Esophagus squamous epithelium (tissue), 5 donors: ENCODE measurements around the gene KSR1. TPM values are rescaled to one million over a fixed set of nuclear protein-coding genes. Genes with fewer than 3 reads are reported as not detected.

ENCODE experiments used
- DNase-seq: peaks from one replicate; lab custom pipeline; 2025; lab: John Stamatoyannopoulos, UW
- H3K27ac ChIP-seq, 4 donors: fragments of 200-600 bp; sonication (generic); one replicate each; pipeline ENCODE4 v1.5.1; 2016 to 2019; ENCODE audit warnings: mild to moderate bottlenecking in 1 of 4
- H3K27me3 ChIP-seq, 4 donors: fragments of 200-600 bp; sonication (generic); 1 replicate in 3 of 4; 2 replicates in 1 of 4; pipeline versions ENCODE4 v1.5.1 to v1.6.0; 2017 to 2021; ENCODE audit warnings: antibody characterized with exemption in 1 of 4
- H3K36me3 ChIP-seq, 3 donors: fragments of 200-600 bp; sonication (generic); one replicate each; pipeline ENCODE4 v1.5.1; 2016 to 2019
- H3K4me1 ChIP-seq, 3 donors: fragments of 200-600 bp; sonication (generic); one replicate each; pipeline ENCODE4 v1.5.1; 2017 to 2019
- H3K4me3 ChIP-seq, 4 donors: fragments of 200-600 bp; sonication (generic); 1 replicate in 3 of 4; 2 replicates in 1 of 4; pipeline ENCODE4 v1.5.1; 2016 to 2019; ENCODE audit warnings: mild to moderate bottlenecking in 2 of 4, moderate library complexity in 1 of 4
- H3K9me3 ChIP-seq, 3 donors: fragments of 200-600 bp; sonication (generic); one replicate each; pipeline ENCODE4 v1.5.1; 2016 to 2019
- CTCF ChIP-seq, 6 experiments: fragments of 450-650 bp in 4 of 6; fragments of 200-600 bp in 2 of 6; sonication (generic) in 2 of 6; IDR thresholded peaks; one replicate each; pipeline ENCODE4 v1.5.1; 2016 to 2019; ENCODE audit warnings: antibody characterized with exemption in 6 of 6, mild to moderate bottlenecking in 4 of 6, moderate library complexity in 4 of 6
- POLR2A ChIP-seq, 4 donors: fragments of 450-650 bp; IDR thresholded peaks; one replicate each; pipeline ENCODE4 v1.6.1; 2017; ENCODE audit warnings: antibody characterized with exemption in 4 of 4, mild to moderate bottlenecking in 4 of 4, moderate library complexity in 3 of 4
- WGBS, 2 donors: methylation state at CpG; one replicate each; pipeline ENCODE4 v1.1.5; 2018; 5-methylcytosine and 5-hydroxymethylcytosine counted together
- intact Hi-C: fragments of 100-400 bp; cut with DNase I; formaldehyde crosslinking; loops from one replicate; pipeline ENCODE4 v1.15.0; 2022
- total RNA-seq, 4 donors: library from RNA; depleted of rRNA; stranded (reverse); fragments of >200 nt; gene quantifications; one replicate each; pipeline ENCODE4 v1.1.0, GENCODE V29; 2016
- donor health status: DM: yes; HTN: yes; CAD: no.

The KSR1 gene
- total RNA-seq, 4 donors from 2014 or later, result 22.3 to 32.4 (median 31.0) TPM

- intact Hi-C loops, result loop anchor here (10.0 kb wide), 1 partner anchor 136 kb away; the partner anchor contains the start of gene KSR1
- Histone ChIP-seq H3K27me3 (no peaks in the 10 kb centered on the region), H3K4me3 (no peak overlapping the region), H3K36me3 (peaks cover 5 to 100% (median 9%) of the 10 kb centered on the region in 3 donors), H3K27ac (no peak overlapping the region), H3K9me3 (no peaks in the 10 kb centered on the region), H3K4me1 (no peaks in the 10 kb centered on the region)
- no peak for DNase-seq
- 97 to 100% methylated on average over 3 of the region's 3 CpGs for WGBS, 2 donors
- TF ChIP-seq CTCF (IDR thresholded peaks at IDR 0.05) (no peak), POLR2A (IDR thresholded peaks at IDR 0.05) (no peak)
Measured at GRCh38 chr17:27590864-27591263, 134.6 kb downstream of the KSR1 start.

GRCh38 chr17:27591986-27592385 is 135.7 kb downstream of the KSR1 start:
- no peak for DNase-seq
- Histone ChIP-seq H3K9me3 (no peaks in the 10 kb centered on the region), H3K27me3 (no peaks in the 10 kb centered on the region), H3K36me3 (peaks cover 3 to 99% (median 9%) of the 10 kb centered on the region in 3 donors), H3K4me1 (no peaks in the 10 kb centered on the region), H3K27ac (no peak overlapping the region), H3K4me3 (no peak overlapping the region)
- TF ChIP-seq POLR2A (IDR thresholded peaks at IDR 0.05) (no peak), CTCF (IDR thresholded peaks at IDR 0.05) (no peak)
- 90 to 92% methylated on average over 3 of the region's 3 CpGs for WGBS, 2 donors
- intact Hi-C loops, result loop anchor here (10.0 kb wide), 1 partner anchor 137 kb away; the partner anchor contains the start of gene KSR1

GRCh38 chr17:27593232-27593856 is 137.1 kb downstream of the KSR1 start:
- Histone ChIP-seq H3K4me3 (no peak overlapping the region), H3K27ac (no peak overlapping the region), H3K4me1 (no peaks in the 10 kb centered on the region), H3K9me3 (no peaks in the 10 kb centered on the region), H3K36me3 (peaks cover 10 to 99% (median 16%) of the 10 kb centered on the region in 3 donors), H3K27me3 (no peaks in the 10 kb centered on the region)
- TF ChIP-seq CTCF (IDR thresholded peaks at IDR 0.05) (no peak), POLR2A (IDR thresholded peaks at IDR 0.05) (no peak)
- DNase-seq, result no peak
- intact Hi-C loops, result loop anchor here (10.0 kb wide), 1 partner anchor 139 kb away; the partner anchor contains the start of gene KSR1
- 100% methylated on average over 1 to 3 of the region's 9 CpGs for WGBS, 2 donors

- TF ChIP-seq CTCF (IDR thresholded peaks at IDR 0.05), result no peak
- no peak for TF ChIP-seq POLR2A (IDR thresholded peaks at IDR 0.05)
- H3K27me3 ChIP-seq, result no peaks in the 10 kb centered on the region
- H3K27ac ChIP-seq, result no peak overlapping the region
- no peak overlapping the region for H3K4me3 ChIP-seq
- H3K4me1 ChIP-seq, result no peaks in the 10 kb centered on the region
- 90 to 100% methylated on average over 3 of the region's 3 CpGs for WGBS, 2 donors
- no peak for DNase-seq
- intact Hi-C loops, result loop anchor here (10.0 kb wide), 1 partner anchor 139 kb away; the partner anchor contains the start of gene KSR1
- peaks cover 10 to 99% (median 16%) of the 10 kb centered on the region in 3 donors for H3K36me3 ChIP-seq
- H3K9me3 ChIP-seq, result no peaks in the 10 kb centered on the region
Measured at GRCh38 chr17:27593857-27594255, 137.6 kb downstream of the KSR1 start.

GRCh38 chr17:27595208-27595607 is 139.0 kb downstream of the KSR1 start:
- no peaks in the 10 kb centered on the region for H3K27me3 ChIP-seq
- no peaks in the 10 kb centered on the region for H3K9me3 ChIP-seq
- 79 to 100% methylated on average over 2 of the region's 2 CpGs for WGBS, 2 donors
- intact Hi-C loops, result loop anchor here (10.0 kb wide), 1 partner anchor 140 kb away; the partner anchor contains the start of gene KSR1
- DNase-seq, result no peak
- H3K36me3 ChIP-seq, result peaks cover 10 to 91% (median 16%) of the 10 kb centered on the region in 3 donors
- H3K4me1 ChIP-seq, result peaks cover 0 to 3% (median 0%) of the 10 kb centered on the region in 3 donors
- TF ChIP-seq CTCF (IDR thresholded peaks at IDR 0.05) (no peak), POLR2A (IDR thresholded peaks at IDR 0.05) (no peak)
- no peak overlapping the region for H3K4me3 ChIP-seq
- no peak overlapping the region for H3K27ac ChIP-seq
